GM12878 (cell line): ENCODE results near the gene MCEE. TPM values are rescaled to one million over a fixed set of nuclear protein-coding genes. Genes with fewer than 3 reads are reported as not detected.

ENCODE experiments used
- ATAC-seq: fragments of 200-7000 bp; cut with Tn5 transposase; 3 replicates; pipeline ENCODE4 v1.9.1; 2020; ENCODE audit warnings: mild to moderate bottlenecking, moderate library complexity
- BruUV-seq: library from RNA; stranded (reverse); fragments of 400-500 nt; replicated peaks from 2 replicates; lab custom pipeline; 2021; lab: Mats Ljungman, UMichigan
- CTCF ChIA-PET: fragments of 300-600 bp; sonication (Branson Sonifier 250); formaldehyde crosslinking; extraction: SDS; loops from one replicate; lab custom pipeline; 2021; ENCODE audit warnings: inconsistent platforms; lab: Yijun Ruan, JAX
- POLR2A ChIA-PET: fragments of 350-600 bp; formaldehyde crosslinking; extraction: SDS; loops from one replicate; lab custom pipeline; 2021; ENCODE audit warnings: inconsistent platforms; lab: Charles Lee
- RAD21 ChIA-PET: fragments of 300-600 bp; sonication (Branson Sonifier 250); formaldehyde crosslinking; loops from one replicate; lab custom pipeline; 2023; ENCODE audit warnings: antibody characterized with exemption; ENCODE audit not compliant: unreplicated experiment; lab: Charles Lee
- SMC1A ChIA-PET: fragments of 300-600 bp; sonication (Branson Sonifier 250); formaldehyde crosslinking; loops from one replicate; lab custom pipeline; 2023; ENCODE audit not compliant: unreplicated experiment, uncharacterized antibody; lab: Charles Lee
- DNase-seq: peaks from one replicate; pipeline ENCODE4 v3.0.0-alpha.2; 2011; ENCODE audit warnings: low read depth, low spot score
- FAIRE-seq: peaks from 3 replicates; lab custom pipeline; 2011; peaks lifted over from hg19 to GRCh38; lab: Jason Lieb, UNC
- H2AFZ ChIP-seq: 2 replicates; pipeline ENCODE4 v1.6.0; 2011; ENCODE audit warnings: low read depth, low read length, control low read depth; ENCODE audit not compliant: control insufficient read depth
- H3K27ac ChIP-seq: 2 replicates; pipeline ENCODE4 v1.5.1; 2011; ENCODE audit warnings: control low read depth; ENCODE audit not compliant: control insufficient read depth, insufficient read depth
- H3K27me3 ChIP-seq, 2 experiments: replicated peaks in 1 of 2; 2 replicates each; pipeline versions ENCODE4 v1.6.0 to v1.6.1; 2011; ENCODE audit warnings: low read length in 1 of 2; ENCODE audit not compliant: control insufficient read depth in 2 of 2, insufficient read depth in 2 of 2
- H3K36me3 ChIP-seq, 2 experiments: 2 replicates each; pipeline ENCODE4 v1.5.1; 2011; ENCODE audit warnings: low read length in 1 of 2; ENCODE audit not compliant: control insufficient read depth in 2 of 2, insufficient read depth in 2 of 2
- H3K4me1 ChIP-seq: 2 replicates; pipeline ENCODE4 v1.6.1; 2011; ENCODE audit warnings: mild to moderate bottlenecking, low read length, moderate library complexity, mixed read lengths; ENCODE audit not compliant: control insufficient read depth, insufficient read depth
- H3K4me2 ChIP-seq: 2 replicates; pipeline ENCODE4 v1.6.0; 2011; ENCODE audit warnings: control low read depth; ENCODE audit not compliant: control insufficient read depth, insufficient read depth
- H3K4me3 ChIP-seq: fragments of 200-600 bp; sonication (generic); 2 replicates; pipeline ENCODE4 v1.5.1; 2016
- H3K79me2 ChIP-seq: 2 replicates; pipeline ENCODE4 v1.6.0; 2011; ENCODE audit warnings: low read length; ENCODE audit not compliant: control insufficient read depth, insufficient read depth
- H3K9ac ChIP-seq: 2 replicates; pipeline ENCODE4 v1.8.0; 2011; ENCODE audit warnings: low read length, control low read depth, mixed read lengths; ENCODE audit not compliant: control insufficient read depth, insufficient read depth
- H3K9me3 ChIP-seq: replicated peaks from 3 replicates; pipeline ENCODE4 v1.5.1; 2011; ENCODE audit warnings: mild to moderate bottlenecking, low read length; ENCODE audit not compliant: control insufficient read depth, insufficient read depth
- H4K20me1 ChIP-seq: 2 replicates; pipeline ENCODE4 v1.6.0; 2011; ENCODE audit not compliant: control insufficient read depth, insufficient read depth
- CHD2 ChIP-seq: IDR thresholded peaks from 2 replicates; pipeline ENCODE4 v1.6.1; 2011; ENCODE audit warnings: low read depth, low read length, improper control_type of control experiment, borderline replicate concordance
- JUNB ChIP-seq: IDR thresholded peaks from 2 replicates; pipeline ENCODE4 v1.6.1; 2016; ENCODE audit warnings: antibody characterized with exemption, mild to moderate bottlenecking
- PAX5 ChIP-seq: IDR thresholded peaks from 2 replicates; pipeline ENCODE4 v1.6.1; 2011; ENCODE audit warnings: low read depth, low read length, borderline replicate concordance
- SMAD5 ChIP-seq: IDR thresholded peaks from 2 replicates; pipeline ENCODE4 v1.6.1; 2016; ENCODE audit warnings: antibody characterized with exemption, low read depth
- WRNIP1 ChIP-seq: IDR thresholded peaks from 2 replicates; pipeline ENCODE4 v1.6.1; 2011; ENCODE audit warnings: low read depth, low read length, improper control_type of control experiment, borderline replicate concordance
- WGBS: methylation state at CpG from one replicate; pipeline ENCODE4 v1.1.6; 2016; ENCODE audit warnings: low lambda C conversion rate; ENCODE audit not compliant: insufficient replicate concordance, insufficient coverage; ENCODE audit errors: missing lambda C conversion rate; 5-methylcytosine and 5-hydroxymethylcytosine counted together
- in situ Hi-C: fragments of 300-500 bp; cut with MboI; formaldehyde crosslinking; loops from 9 replicates; pipeline ENCODE4 v1.14.3; 2018; ENCODE audit warnings: mixed read lengths
- intact Hi-C: fragments of 100-400 bp; cut with micrococcal nuclease; formaldehyde crosslinking; loops from one replicate; pipeline ENCODE4 v1.14.2; 2022; ENCODE audit not compliant: unreplicated experiment
- polyA plus RNA-seq, 11 experiments: library from polyadenylated mRNA; depleted of rRNA in 4 of 11; unstranded in 6 of 11; stranded (reverse) in 5 of 11; fragments of >200 nt; fragmentation: Nextera tagmentation in 4 of 11; fragmentation: Illumina TruSeq in 1 of 11; extraction: Ambion mirVana in 4 of 11; extraction: Trizol in 1 of 11; gene quantifications; 1 replicate in 1 of 11; 2 replicates in 10 of 11; pipeline versions ENCODE4 v1.2.1 to v1.2.3, GENCODE V29; 2011 to 2016; ENCODE audit warnings: inconsistent platforms in 2 of 11, missing spikeins in 2 of 11, low read depth in 1 of 11
- small RNA-seq: library from RNA; depleted of rRNA; stranded (forward); fragments of <200 nt; gene quantifications from one replicate; pipeline ENCODE3, GENCODE V24; 2014
- total RNA-seq, 4 experiments: library from RNA; depleted of rRNA in 3 of 4; stranded (reverse); fragments of >200 nt in 3 of 4; fragmentation: Illumina TruSeq in 1 of 4; extraction: Trizol in 1 of 4; gene quantifications; 2 replicates each; pipeline versions ENCODE4 v1.2.1 to v1.2.3, GENCODE V29; 2013 to 2021

The MCEE gene
- total and polyA plus RNA-seq, 10 of the 15 experiments (the other 5 are each of a cell fraction or from before 2014, with no cell fraction given), result 17.3 to 63.4 (median 20.9) TPM

GRCh38 chr2:71060871-71061270, 69.2 kb downstream of the MCEE start:
- POLR2A ChIA-PET, result interaction anchor here (2.4 kb wide), 1 partner anchor 10 kb away, joined by 10 read pairs; no protein-coding TSS in a partner anchor
- Histone ChIP-seq H3K4me3 (no peak overlapping the region), H2AFZ (peak overlapping the region; percentile 33; the same call in 1 of the 2 replicates), H3K9me3 (no peaks in the 10 kb centered on the region), H3K27ac (no peak overlapping the region), H3K4me1 (peaks cover 34% of the 10 kb centered on the region), H3K79me2 (no peaks in the 10 kb centered on the region), H3K36me3 (no peaks in the 10 kb centered on the region), H3K4me2 (no peak overlapping the region), H4K20me1 (no peaks in the 10 kb centered on the region), H3K9ac (no peak overlapping the region), H3K27me3 (no peaks in the 10 kb centered on the region)
- SMC1A ChIA-PET, result interaction anchor here (1.8 to 3.1 kb wide), 2 partner anchors 7 to 10 kb away, joined by 6 to 15 read pairs; partner anchors contain the start of gene NAGK
- ATAC-seq (no peak), FAIRE-seq (no peak), DNase-seq (no peak)
- no TSS peak for BruUV-seq
- whole genome bisulfite sequencing, result 0% methylated on average over 3 of the region's 3 CpGs
- TF ChIP-seq CHD2 (no peak), JUNB (no peak), SMAD5 (no peak)
- intact Hi-C loops (loop anchor here (10.0 kb wide), 1 partner anchor 956 kb away; no protein-coding TSS in a partner anchor), in situ Hi-C loops (loop anchor here (10.0 kb wide), 1 partner anchor 766 kb away; the partner anchor contains the start of gene SNRPG)
- CTCF ChIA-PET, result interaction anchor here (0.7 to 2.7 kb wide), 3 partner anchors 10 to 123 kb away, joined by 3 to 21 read pairs (median 4); no protein-coding TSS in a partner anchor
- RAD21 ChIA-PET, result interaction anchor here (2.2 kb wide), 1 partner anchor 10 kb away, joined by 10 read pairs; no protein-coding TSS in a partner anchor

- Histone ChIP-seq H3K4me2 (no peak overlapping the region), H3K4me3 (no peak overlapping the region), H3K79me2 (no peaks in the 10 kb centered on the region), H4K20me1 (no peaks in the 10 kb centered on the region), H3K27ac (no peak overlapping the region), H3K27me3 (no peaks in the 10 kb centered on the region), H3K9me3 (no peaks in the 10 kb centered on the region), H3K36me3 (no peaks in the 10 kb centered on the region), H2AFZ (no peak overlapping the region), H3K4me1 (peaks cover 29% of the 10 kb centered on the region), H3K9ac (no peak overlapping the region)
- DNase-seq (no peak), FAIRE-seq (no peak), ATAC-seq (no peak)
- in situ Hi-C loops, result loop anchor here (10.0 kb wide), 1 partner anchor 765 kb away; the partner anchor contains the start of gene SNRPG
- ChIA-PET SMC1A (interaction anchor here (0.9 to 3.1 kb wide), 4 partner anchors 8 to 71 kb away, joined by 3 to 15 read pairs (median 5); partner anchors contain the start of gene NAGK), CTCF (interaction anchor here (0.7 to 2.7 kb wide), 6 partner anchors 9 to 123 kb away, joined by 3 to 21 read pairs (median 4); no protein-coding TSS in a partner anchor), RAD21 (interaction anchor here (2.2 kb wide), 1 partner anchor 11 kb away, joined by 10 read pairs; no protein-coding TSS in a partner anchor), POLR2A (interaction anchor here (0.6 to 2.4 kb wide), 2 partner anchors 11 to 980 kb away, joined by 3 to 10 read pairs; no protein-coding TSS in a partner anchor)
- intact Hi-C loops, result loop anchor here (10.0 kb wide), 1 partner anchor 955 kb away; no protein-coding TSS in a partner anchor
- WGBS, result 64% methylated on average over 2 of the region's 2 CpGs
- no TSS peak for BruUV-seq
- TF ChIP-seq WRNIP1 (no peak), PAX5 (0 out of 2 replicates have a peak, but pooled peaks have one; percentile 10)
Observed at GRCh38 chr2:71060211-71060610, 69.8 kb downstream of the MCEE start.

Small RNA genes within 50 kb of the gene (small RNA-seq; reads per million reads assigned to genes)
- gene AC007881.1, result not detected

Other genes starting within 250 kb of the MCEE start
Only the 7 nearest of the 8 such genes appear.
- not detected in 2 replicates for gene ATP6V1B1, start 194.3 kb downstream of the MCEE start, total RNA-seq (2014; rRNA removed)
- gene ATP6V1B1, start 194.3 kb downstream of the MCEE start, total RNA-seq (2014; rRNA removed; fragmentation: Illumina TruSeq; extraction: Trizol), result not detected in 2 replicates
- gene ATP6V1B1, start 194.3 kb downstream of the MCEE start, total RNA-seq (2021), result not detected in 2 replicates
- not detected in 2 replicates for gene ATP6V1B1, start 194.3 kb downstream of the MCEE start, polyA plus RNA-seq (2011; rRNA removed)
- not detected in 2 replicates for gene ATP6V1B1, start 194.3 kb downstream of the MCEE start, polyA plus RNA-seq (2014; fragmentation: Illumina TruSeq; extraction: Trizol)
- gene ATP6V1B1, start 194.3 kb downstream of the MCEE start, polyA plus RNA-seq (2014; fragmentation: Nextera tagmentation; extraction: Ambion mirVana), result not detected
- not detected in 2 replicates for gene ATP6V1B1, start 194.3 kb downstream of the MCEE start, polyA plus RNA-seq (2014; rRNA removed)
- not detected for gene ATP6V1B1, start 194.3 kb downstream of the MCEE start, polyA plus RNA-seq (2016; fragmentation: Nextera tagmentation; extraction: Ambion mirVana)
- gene ANKRD53, start 151.6 kb downstream of the MCEE start, total RNA-seq (2014; rRNA removed), result 0.11 TPM in 1 of 2 replicates, not detected in the other
- gene ANKRD53, start 151.6 kb downstream of the MCEE start, total RNA-seq (2014; rRNA removed; fragmentation: Illumina TruSeq; extraction: Trizol), result not detected in 2 replicates
- not detected in 2 replicates for gene ANKRD53, start 151.6 kb downstream of the MCEE start, total RNA-seq (2021)
- 0.04 TPM in 1 of 2 replicates, not detected in the other for gene ANKRD53, start 151.6 kb downstream of the MCEE start, polyA plus RNA-seq (2011; rRNA removed)
- not detected in 2 replicates for gene ANKRD53, start 151.6 kb downstream of the MCEE start, polyA plus RNA-seq (2014; fragmentation: Illumina TruSeq; extraction: Trizol)
- gene ANKRD53, start 151.6 kb downstream of the MCEE start, polyA plus RNA-seq (2014; fragmentation: Nextera tagmentation; extraction: Ambion mirVana), result under 1 TPM in 1 of 2 experiments, not detected in 1; 0.04 TPM
- 0.04 TPM in 1 of 2 replicates, not detected in the other for gene ANKRD53, start 151.6 kb downstream of the MCEE start, polyA plus RNA-seq (2014; rRNA removed)
- not detected for gene ANKRD53, start 151.6 kb downstream of the MCEE start, polyA plus RNA-seq (2016; fragmentation: Nextera tagmentation; extraction: Ambion mirVana)
- 21.1 and 22.3 TPM in 2 replicates for gene TEX261, start 135.4 kb downstream of the MCEE start, total RNA-seq (2014; rRNA removed)
- gene TEX261, start 135.4 kb downstream of the MCEE start, total RNA-seq (2014; rRNA removed; fragmentation: Illumina TruSeq; extraction: Trizol), result 25.6 and 29.7 TPM in 2 replicates
- gene TEX261, start 135.4 kb downstream of the MCEE start, total RNA-seq (2021), result 37.5 and 46.7 TPM in 2 replicates
- 57.0 and 75.6 TPM in 2 replicates for gene TEX261, start 135.4 kb downstream of the MCEE start, polyA plus RNA-seq (2011; rRNA removed)
- gene TEX261, start 135.4 kb downstream of the MCEE start, polyA plus RNA-seq (2014; fragmentation: Illumina TruSeq; extraction: Trizol), result 59.5 and 64.9 TPM in 2 replicates
- 10 to 100 TPM in 1 of 2 experiments, 1 to 10 TPM in 1; 5.5 to 11.1 TPM for gene TEX261, start 135.4 kb downstream of the MCEE start, polyA plus RNA-seq (2014; fragmentation: Nextera tagmentation; extraction: Ambion mirVana)
- 41.3 and 45.9 TPM in 2 replicates for gene TEX261, start 135.4 kb downstream of the MCEE start, polyA plus RNA-seq (2014; rRNA removed)
- 10 to 100 TPM; 39.4 to 45.1 TPM for gene TEX261, start 135.4 kb downstream of the MCEE start, polyA plus RNA-seq (2016; fragmentation: Nextera tagmentation; extraction: Ambion mirVana)
- gene NAGK, start 61.6 kb downstream of the MCEE start, total RNA-seq (2014; rRNA removed), result 110 and 116 TPM in 2 replicates
- gene NAGK, start 61.6 kb downstream of the MCEE start, total RNA-seq (2014; rRNA removed; fragmentation: Illumina TruSeq; extraction: Trizol), result 67.7 and 74.4 TPM in 2 replicates
- gene NAGK, start 61.6 kb downstream of the MCEE start, total RNA-seq (2021), result 123 and 135 TPM in 2 replicates
- gene NAGK, start 61.6 kb downstream of the MCEE start, polyA plus RNA-seq (2011; rRNA removed), result 65.3 and 85.5 TPM in 2 replicates
- gene NAGK, start 61.6 kb downstream of the MCEE start, polyA plus RNA-seq (2014; fragmentation: Illumina TruSeq; extraction: Trizol), result 71.3 and 115 TPM in 2 replicates
- 10 to 100 TPM; 67.8 to 72.5 TPM for gene NAGK, start 61.6 kb downstream of the MCEE start, polyA plus RNA-seq (2014; fragmentation: Nextera tagmentation; extraction: Ambion mirVana)
- 131 and 137 TPM in 2 replicates for gene NAGK, start 61.6 kb downstream of the MCEE start, polyA plus RNA-seq (2014; rRNA removed)
- 100 to 1,000 TPM; 121 to 122 TPM for gene NAGK, start 61.6 kb downstream of the MCEE start, polyA plus RNA-seq (2016; fragmentation: Nextera tagmentation; extraction: Ambion mirVana)
- gene MPHOSPH10, start 405 bp upstream of the MCEE start, total RNA-seq (2014; rRNA removed), result 27.7 and 34.3 TPM in 2 replicates
- 39.7 and 43.0 TPM in 2 replicates for gene MPHOSPH10, start 405 bp upstream of the MCEE start, total RNA-seq (2014; rRNA removed; fragmentation: Illumina TruSeq; extraction: Trizol)
- 36.4 and 42.3 TPM in 2 replicates for gene MPHOSPH10, start 405 bp upstream of the MCEE start, total RNA-seq (2021)
- gene MPHOSPH10, start 405 bp upstream of the MCEE start, polyA plus RNA-seq (2011; rRNA removed), result 23.8 and 38.7 TPM in 2 replicates
- gene MPHOSPH10, start 405 bp upstream of the MCEE start, polyA plus RNA-seq (2014; fragmentation: Illumina TruSeq; extraction: Trizol), result 56.8 and 71.1 TPM in 2 replicates
- gene MPHOSPH10, start 405 bp upstream of the MCEE start, polyA plus RNA-seq (2014; fragmentation: Nextera tagmentation; extraction: Ambion mirVana), result 10 to 100 TPM; 29.1 to 40.4 TPM
- gene MPHOSPH10, start 405 bp upstream of the MCEE start, polyA plus RNA-seq (2014; rRNA removed), result 30.7 and 37.0 TPM in 2 replicates
- gene MPHOSPH10, start 405 bp upstream of the MCEE start, polyA plus RNA-seq (2016; fragmentation: Nextera tagmentation; extraction: Ambion mirVana), result 10 to 100 TPM; 44.9 to 46.9 TPM
- gene PAIP2B, start 96.9 kb upstream of the MCEE start, total RNA-seq (2014; rRNA removed), result 0.17 and 0.33 TPM in 2 replicates
- gene PAIP2B, start 96.9 kb upstream of the MCEE start, total RNA-seq (2014; rRNA removed; fragmentation: Illumina TruSeq; extraction: Trizol), result 0.27 and 0.28 TPM in 2 replicates
- 0.41 and 0.45 TPM in 2 replicates for gene PAIP2B, start 96.9 kb upstream of the MCEE start, total RNA-seq (2021)
- 0.79 and 1.2 TPM in 2 replicates for gene PAIP2B, start 96.9 kb upstream of the MCEE start, polyA plus RNA-seq (2011; rRNA removed)
- 0.37 and 0.40 TPM in 2 replicates for gene PAIP2B, start 96.9 kb upstream of the MCEE start, polyA plus RNA-seq (2014; fragmentation: Illumina TruSeq; extraction: Trizol)
- gene PAIP2B, start 96.9 kb upstream of the MCEE start, polyA plus RNA-seq (2014; fragmentation: Nextera tagmentation; extraction: Ambion mirVana), result under 1 TPM; 0.06 to 0.09 TPM
- 0.15 and 0.19 TPM in 2 replicates for gene PAIP2B, start 96.9 kb upstream of the MCEE start, polyA plus RNA-seq (2014; rRNA removed)
- under 1 TPM; 0.42 to 0.43 TPM for gene PAIP2B, start 96.9 kb upstream of the MCEE start, polyA plus RNA-seq (2016; fragmentation: Nextera tagmentation; extraction: Ambion mirVana)
- gene ZNF638, start 201.6 kb upstream of the MCEE start, total RNA-seq (2014; rRNA removed), result 84.2 and 99.9 TPM in 2 replicates
- 133 and 146 TPM in 2 replicates for gene ZNF638, start 201.6 kb upstream of the MCEE start, total RNA-seq (2014; rRNA removed; fragmentation: Illumina TruSeq; extraction: Trizol)
- 66.0 and 66.9 TPM in 2 replicates for gene ZNF638, start 201.6 kb upstream of the MCEE start, total RNA-seq (2021)
- 105 and 172 TPM in 2 replicates for gene ZNF638, start 201.6 kb upstream of the MCEE start, polyA plus RNA-seq (2011; rRNA removed)
- 84.4 and 143 TPM in 2 replicates for gene ZNF638, start 201.6 kb upstream of the MCEE start, polyA plus RNA-seq (2014; fragmentation: Illumina TruSeq; extraction: Trizol)
- gene ZNF638, start 201.6 kb upstream of the MCEE start, polyA plus RNA-seq (2014; fragmentation: Nextera tagmentation; extraction: Ambion mirVana), result 10 to 100 TPM; 37.6 to 40.5 TPM
- gene ZNF638, start 201.6 kb upstream of the MCEE start, polyA plus RNA-seq (2014; rRNA removed), result 49.1 and 61.2 TPM in 2 replicates
- 10 to 100 TPM; 58.1 to 62.1 TPM for gene ZNF638, start 201.6 kb upstream of the MCEE start, polyA plus RNA-seq (2016; fragmentation: Nextera tagmentation; extraction: Ambion mirVana)